Thymus (tissue), 11 donors: Measurements from ENCODE around the gene IQCM. TPM values are rescaled to one million over a fixed set of nuclear protein-coding genes. Genes with fewer than 3 reads are reported as not detected.

Experiments used
- DNase-seq, 9 donors: peaks; one replicate each; pipeline ENCODE4 v3.0.0-alpha.2; 2013; ENCODE audit warnings: low spot score in 9 of 9, low read depth in 6 of 9, missing footprints in 1 of 9
- H3K27ac ChIP-seq, 2 donors: one replicate each; pipeline ENCODE4 v1.5.1; 2013; ENCODE audit warnings: control low read depth in 1 of 2, low read depth in 1 of 2, low read length in 1 of 2, mild to moderate bottlenecking in 1 of 2, moderate library complexity in 1 of 2
- H3K27me3 ChIP-seq, 2 donors: one replicate each; pipeline ENCODE4 v1.5.1; 2013; ENCODE audit warnings: low read length in 1 of 2; ENCODE audit not compliant: control insufficient read depth in 2 of 2, insufficient read depth in 1 of 2
- H3K36me3 ChIP-seq, 2 donors: one replicate each; pipeline ENCODE4 v1.5.1; 2013; ENCODE audit warnings: low read length in 1 of 2, mild to moderate bottlenecking in 1 of 2, moderate library complexity in 1 of 2; ENCODE audit not compliant: control insufficient read depth in 2 of 2, insufficient read depth in 2 of 2
- H3K4me1 ChIP-seq, 2 donors: one replicate each; pipeline ENCODE4 v1.5.1; 2013; ENCODE audit warnings: low read length in 2 of 2; ENCODE audit not compliant: control insufficient read depth in 2 of 2, insufficient read depth in 2 of 2
- H3K4me3 ChIP-seq, 2 donors: one replicate each; pipeline ENCODE4 v1.5.1; 2013; ENCODE audit warnings: low read length in 2 of 2, control low read depth in 1 of 2, mild to moderate bottlenecking in 1 of 2
- H3K9me3 ChIP-seq, 2 donors: one replicate each; pipeline ENCODE4 v1.5.1; 2013; ENCODE audit warnings: low read length in 1 of 2, mild to moderate bottlenecking in 1 of 2; ENCODE audit not compliant: control insufficient read depth in 2 of 2, insufficient read depth in 1 of 2
- WGBS: extraction: QIAGEN DNeasy Blood & Tissue Kit; methylation state at CpG from one replicate; pipeline ENCODE4 v1.1.7; 2013; 5-methylcytosine and 5-hydroxymethylcytosine counted together
- polyA plus RNA-seq: library from polyadenylated mRNA; stranded (reverse); fragments of 200-250 nt; gene quantifications from one replicate; pipeline ENCODE4 v1.2.3, GENCODE V29; 2013
- total RNA-seq: library from RNA; stranded (reverse); fragments of 120-200 nt; gene quantifications from one replicate; pipeline ENCODE4 v1.2.4, GENCODE V29; 2013
- donor health status: healthy.

IQCM gene
- total and polyA plus RNA-seq, 2 donors = 0.02 TPM; not detected in 1

GRCh38 chr4:149699642-149700041 is 116.0 kb downstream of the IQCM start:
- Histone ChIP-seq H3K4me3 (no peak overlapping the region), H3K9me3 (no peaks in the 10 kb centered on the region), H3K27me3 (no peaks in the 10 kb centered on the region), H3K4me1 (no peaks in the 10 kb centered on the region), H3K27ac (no peak overlapping the region), H3K36me3 (no peaks in the 10 kb centered on the region)
- 78% methylated on average over 2 of the region's 2 CpGs for WGBS
- DNase-seq = no peak

- H3K27ac ChIP-seq = no peak overlapping the region
- no peaks in the 10 kb centered on the region for H3K4me1 ChIP-seq
- no peak for DNase-seq
- H3K4me3 ChIP-seq = no peak overlapping the region
- H3K9me3 ChIP-seq = no peaks in the 10 kb centered on the region
- H3K36me3 ChIP-seq = no peaks in the 10 kb centered on the region
- no peaks in the 10 kb centered on the region for H3K27me3 ChIP-seq
- 89% methylated on average over 3 of the region's 3 CpGs for WGBS
These were observed 124.9 kb downstream of the IQCM start for GRCh38 chr4:149690726-149691125.

GRCh38 chr4:149684516-149684915 is 131.1 kb downstream of the IQCM start:
- no peaks in the 10 kb centered on the region for H3K4me1 ChIP-seq
- no peak overlapping the region for H3K27ac ChIP-seq
- no peak for DNase-seq
- no peaks in the 10 kb centered on the region for H3K27me3 ChIP-seq
- no peaks in the 10 kb centered on the region for H3K9me3 ChIP-seq
- H3K4me3 ChIP-seq = no peak overlapping the region
- H3K36me3 ChIP-seq = no peaks in the 10 kb centered on the region
- 72% methylated on average over 2 of the region's 2 CpGs for WGBS

GRCh38 chr4:149676076-149676475 is 139.6 kb downstream of the IQCM start:
- Histone ChIP-seq H3K36me3 (no peaks in the 10 kb centered on the region), H3K4me3 (no peak overlapping the region), H3K27ac (no peak overlapping the region), H3K4me1 (no peaks in the 10 kb centered on the region), H3K9me3 (peaks cover 0 to 7% of the 10 kb centered on the region in 2 donors), H3K27me3 (no peaks in the 10 kb centered on the region)
- 46% methylated on average over 3 of the region's 3 CpGs for WGBS
- no peak for DNase-seq

GRCh38 chr4:149645790-149646189 is 169.9 kb downstream of the IQCM start:
- Histone ChIP-seq H3K9me3 (no peaks in the 10 kb centered on the region), H3K4me3 (no peak overlapping the region), H3K27ac (no peak overlapping the region), H3K4me1 (no peaks in the 10 kb centered on the region), H3K27me3 (no peaks in the 10 kb centered on the region), H3K36me3 (no peaks in the 10 kb centered on the region)
- no peak for DNase-seq

- H3K4me3 ChIP-seq = no peak overlapping the region
These were observed 177.6 kb downstream of the IQCM start for GRCh38 chr4:149638073-149638472.

GRCh38 chr4:149634368-149634767 is 181.3 kb downstream of the IQCM start:
- Histone ChIP-seq H3K27me3 (no peaks in the 10 kb centered on the region), H3K9me3 (no peaks in the 10 kb centered on the region), H3K27ac (no peak overlapping the region), H3K36me3 (no peaks in the 10 kb centered on the region), H3K4me3 (no peak overlapping the region), H3K4me1 (no peaks in the 10 kb centered on the region)
- 87% methylated on average over 2 of the region's 2 CpGs for WGBS
- no peak for DNase-seq

More at GRCh38 chr4:149638073-149638472, 177.6 kb downstream of the IQCM start:
- no peaks in the 10 kb centered on the region for H3K27me3 ChIP-seq
- DNase-seq = no peak
- no peaks in the 10 kb centered on the region for H3K9me3 ChIP-seq
- WGBS = 72% methylated on average over 1 of the region's 1 CpG
- H3K4me1 ChIP-seq = no peaks in the 10 kb centered on the region
- no peaks in the 10 kb centered on the region for H3K36me3 ChIP-seq
- no peak overlapping the region for H3K27ac ChIP-seq

- no peaks in the 10 kb centered on the region for H3K9me3 ChIP-seq
- no peaks in the 10 kb centered on the region for H3K27me3 ChIP-seq
- H3K36me3 ChIP-seq = no peaks in the 10 kb centered on the region
- 64% methylated on average over 1 of the region's 1 CpG for WGBS
- no peak overlapping the region for H3K4me3 ChIP-seq
- H3K27ac ChIP-seq = no peak overlapping the region
- no peaks in the 10 kb centered on the region for H3K4me1 ChIP-seq
- no peak for DNase-seq
These were observed 184.0 kb downstream of the IQCM start for GRCh38 chr4:149631629-149632028.

- no peaks in the 10 kb centered on the region for H3K4me1 ChIP-seq
- DNase-seq = no peak
- H3K36me3 ChIP-seq = no peaks in the 10 kb centered on the region
- 94% methylated on average over 3 of the region's 3 CpGs for WGBS
- no peak overlapping the region for H3K27ac ChIP-seq
- no peak overlapping the region for H3K4me3 ChIP-seq
- no peaks in the 10 kb centered on the region for H3K9me3 ChIP-seq
- H3K27me3 ChIP-seq = no peaks in the 10 kb centered on the region
These were observed 185.6 kb downstream of the IQCM start for GRCh38 chr4:149630064-149630463.
